Peyer's patch (tissue), 4 donors: ENCODE results near the gene TMEM209.

Source experiments
- POLR2A ChIP-seq, 2 donors: fragments of 450-650 bp; IDR thresholded peaks; one replicate each; pipeline ENCODE4 v1.5.1; 2017; ENCODE audit warnings: antibody characterized with exemption in 2 of 2, mild to moderate bottlenecking in 2 of 2, moderate library complexity in 2 of 2
- TF ChIP-seq, protein P1 (sequence below), 6 experiments: fragments of 450-650 bp in 4 of 6; fragments of 200-600 bp in 2 of 6; sonication (generic) in 1 of 6; IDR thresholded peaks; one replicate each; pipeline ENCODE4 v1.5.1; 2017 to 2019; ENCODE audit warnings: antibody characterized with exemption in 6 of 6, mild to moderate bottlenecking in 3 of 6, moderate library complexity in 1 of 6

DNA sequence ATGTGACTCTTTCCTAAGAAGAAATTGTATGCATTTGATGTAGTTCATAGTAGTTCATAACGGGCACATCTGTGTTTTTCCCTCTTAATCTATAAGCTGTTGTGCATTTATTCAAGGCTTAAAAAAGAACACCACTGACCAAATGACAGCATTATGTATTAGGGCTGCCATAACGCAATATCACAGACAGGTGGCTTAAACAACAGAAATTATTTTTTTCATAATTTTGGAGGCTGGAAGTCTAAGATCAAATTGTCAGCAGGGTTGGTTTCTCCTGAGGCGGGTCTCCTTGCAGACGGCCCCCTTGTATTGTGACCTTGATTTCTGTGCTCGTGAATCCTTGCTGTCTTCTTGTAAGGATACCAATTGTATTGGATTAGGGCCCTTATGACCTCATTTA lies 1.8 kb upstream of the TMEM209 start:
- TF ChIP-seq, protein P1, sequence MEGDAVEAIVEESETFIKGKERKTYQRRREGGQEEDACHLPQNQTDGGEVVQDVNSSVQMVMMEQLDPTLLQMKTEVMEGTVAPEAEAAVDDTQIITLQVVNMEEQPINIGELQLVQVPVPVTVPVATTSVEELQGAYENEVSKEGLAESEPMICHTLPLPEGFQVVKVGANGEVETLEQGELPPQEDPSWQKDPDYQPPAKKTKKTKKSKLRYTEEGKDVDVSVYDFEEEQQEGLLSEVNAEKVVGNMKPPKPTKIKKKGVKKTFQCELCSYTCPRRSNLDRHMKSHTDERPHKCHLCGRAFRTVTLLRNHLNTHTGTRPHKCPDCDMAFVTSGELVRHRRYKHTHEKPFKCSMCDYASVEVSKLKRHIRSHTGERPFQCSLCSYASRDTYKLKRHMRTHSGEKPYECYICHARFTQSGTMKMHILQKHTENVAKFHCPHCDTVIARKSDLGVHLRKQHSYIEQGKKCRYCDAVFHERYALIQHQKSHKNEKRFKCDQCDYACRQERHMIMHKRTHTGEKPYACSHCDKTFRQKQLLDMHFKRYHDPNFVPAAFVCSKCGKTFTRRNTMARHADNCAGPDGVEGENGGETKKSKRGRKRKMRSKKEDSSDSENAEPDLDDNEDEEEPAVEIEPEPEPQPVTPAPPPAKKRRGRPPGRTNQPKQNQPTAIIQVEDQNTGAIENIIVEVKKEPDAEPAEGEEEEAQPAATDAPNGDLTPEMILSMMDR (IDR thresholded peaks at IDR 0.05) = peak in 2 of 6 experiments; percentile 1 to 13
- no peak for TF ChIP-seq POLR2A (IDR thresholded peaks at IDR 0.05)
